ENCODE results near the gene EMC10. TPM values are rescaled to one million over a fixed set of nuclear protein-coding genes. Genes with fewer than 3 reads are reported as not detected.

EMC10 gene
- polyA plus RNA-seq (2011; rRNA removed) = 52.8 and 54.0 TPM in 2 replicates
- 105 and 143 TPM in 2 replicates for polyA plus RNA-seq (2012; cell fraction: cytosol; rRNA removed)
- polyA plus RNA-seq (2012; cell fraction: nucleus; rRNA removed) = 127 and 152 TPM in 2 replicates
- polyA plus RNA-seq (2017; fragmentation: RNase III; extraction: RNeasy Plus Mini Kit Qiagen cat#74134 plus additional on column Dnase treatment) = 140 to 147 TPM (median 147 TPM) in 3 replicates
- polyA minus RNA-seq (2011; rRNA and poly(A)+ RNA removed) = 13.3 and 17.9 TPM in 2 replicates

DNA sequence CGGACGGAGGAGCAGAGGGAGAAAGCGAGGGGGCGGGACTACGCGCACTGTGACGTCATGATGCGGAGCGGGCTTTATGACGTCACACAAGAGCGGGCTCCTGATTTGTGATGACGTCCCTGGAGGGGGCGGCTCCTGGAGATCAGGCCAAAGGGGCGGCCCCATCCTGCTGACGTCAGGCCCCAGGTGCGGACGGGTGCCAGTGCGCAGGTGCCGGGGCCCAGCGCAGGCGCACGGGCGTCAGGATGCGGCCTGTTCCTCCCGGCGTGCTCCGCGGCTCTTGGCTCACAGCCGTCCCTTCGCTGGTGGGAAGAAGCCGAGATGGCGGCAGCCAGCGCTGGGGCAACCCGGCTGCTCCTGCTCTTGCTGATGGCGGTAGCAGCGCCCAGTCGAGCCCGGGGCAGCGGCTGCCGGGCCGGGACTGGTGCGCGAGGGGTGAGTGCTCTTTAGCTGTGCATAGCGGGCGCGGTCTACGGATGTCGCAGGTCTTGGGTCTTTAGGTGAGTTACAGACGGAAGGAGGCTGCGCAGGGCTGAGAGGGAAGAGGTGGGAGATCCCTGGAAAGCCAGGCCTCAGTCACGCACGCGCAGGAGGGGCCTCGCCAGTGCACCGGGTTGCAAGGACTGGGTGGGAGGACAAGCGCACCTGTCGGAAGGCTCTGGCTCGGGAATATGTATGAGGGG is at the start of gene EMC10, which contains the start of gene GARIN5A:
Gene EMC10 (plus strand): TSS at position 284 of the 683 bp plus-strand sequence. CDS start 38 bp downstream, at position 322.
Gene GARIN5A (minus strand): TSS at position 625 of the 683 bp plus-strand sequence. CDS start 460 bp downstream, at position 165.
- 2% methylated on average over 40 of the region's 58 CpGs for WGBS (ENCODE audit: missing lambda C conversion rate)
- POLR2A ChIA-PET = no interaction called here
- peak; percentile 99 for DNase-seq (ENCODE audit: low read depth in 1 of 2, low spot score in 1 of 2)
- peak within 1 kb of the TSS; percentile 87 to 93 for H3K27ac ChIP-seq
- H3K4me1 ChIP-seq = peaks cover 12% of the 10 kb centered on the region
- H3K4me3 ChIP-seq = peak within 1 kb of the TSS; percentile 86
- ATAC-seq = peak; percentile 73 to 91
- no peak for FAIRE-seq
- H3K4me2 ChIP-seq = peak within 1 kb of the TSS; percentile 97
- CTCF ChIA-PET = interaction anchor here (4.7 kb wide), 1 partner anchor 15 kb away, joined by 28 read pairs; no protein-coding TSS in a partner anchor
- no peaks in the 10 kb centered on the region for H3K9me3 ChIP-seq
- TF ChIP-seq CBX8 (IDR thresholded peaks at IDR 0.05) = no peak
- TF ChIP-seq POLR2A (IDR thresholded peaks at IDR 0.05; ENCODE audit: low read length) = peak; percentile 96
- TF ChIP-seq RARB (CRISPR knock-in tag; IDR thresholded peaks at IDR 0.05) = no peak
- TF ChIP-seq CHD2 (IDR thresholded peaks at IDR 0.05; ENCODE audit: low read length, partially characterized antibody) = no peak
- TF ChIP-seq EP300 (IDR thresholded peaks at IDR 0.05) = no peak
- TF ChIP-seq, protein P1, sequence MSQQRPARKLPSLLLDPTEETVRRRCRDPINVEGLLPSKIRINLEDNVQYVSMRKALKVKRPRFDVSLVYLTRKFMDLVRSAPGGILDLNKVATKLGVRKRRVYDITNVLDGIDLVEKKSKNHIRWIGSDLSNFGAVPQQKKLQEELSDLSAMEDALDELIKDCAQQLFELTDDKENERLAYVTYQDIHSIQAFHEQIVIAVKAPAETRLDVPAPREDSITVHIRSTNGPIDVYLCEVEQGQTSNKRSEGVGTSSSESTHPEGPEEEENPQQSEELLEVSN (IDR thresholded peaks at IDR 0.05; ENCODE audit: borderline replicate concordance, low read depth) = peak; percentile 35; the same call in 1 of the 2 replicates
- TF ChIP-seq, protein P2, sequence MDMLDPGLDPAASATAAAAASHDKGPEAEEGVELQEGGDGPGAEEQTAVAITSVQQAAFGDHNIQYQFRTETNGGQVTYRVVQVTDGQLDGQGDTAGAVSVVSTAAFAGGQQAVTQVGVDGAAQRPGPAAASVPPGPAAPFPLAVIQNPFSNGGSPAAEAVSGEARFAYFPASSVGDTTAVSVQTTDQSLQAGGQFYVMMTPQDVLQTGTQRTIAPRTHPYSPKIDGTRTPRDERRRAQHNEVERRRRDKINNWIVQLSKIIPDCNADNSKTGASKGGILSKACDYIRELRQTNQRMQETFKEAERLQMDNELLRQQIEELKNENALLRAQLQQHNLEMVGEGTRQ (IDR thresholded peaks at IDR 0.05) = 0 out of 2 replicates have a peak, but pooled peaks have one; percentile 18
- no peak for TF ChIP-seq HOXB5 (CRISPR knock-in tag; IDR thresholded peaks at IDR 0.05)
- TF ChIP-seq CHD4 (IDR thresholded peaks at IDR 0.05; ENCODE audit: borderline replicate concordance) = no peak
- no peak for TF ChIP-seq TP53 (CRISPR knock-in tag; IDR thresholded peaks at IDR 0.05)
- TF ChIP-seq TFCP2L1 (CRISPR knock-in tag; IDR thresholded peaks at IDR 0.05) = no peak
- TF ChIP-seq JUN (IDR thresholded peaks at IDR 0.05) = peak; percentile 83 to 93
- no peak for TF ChIP-seq HOXB13 (CRISPR knock-in tag; IDR thresholded peaks at IDR 0.05; ENCODE audit: low read depth)
- TF ChIP-seq, protein P3, sequence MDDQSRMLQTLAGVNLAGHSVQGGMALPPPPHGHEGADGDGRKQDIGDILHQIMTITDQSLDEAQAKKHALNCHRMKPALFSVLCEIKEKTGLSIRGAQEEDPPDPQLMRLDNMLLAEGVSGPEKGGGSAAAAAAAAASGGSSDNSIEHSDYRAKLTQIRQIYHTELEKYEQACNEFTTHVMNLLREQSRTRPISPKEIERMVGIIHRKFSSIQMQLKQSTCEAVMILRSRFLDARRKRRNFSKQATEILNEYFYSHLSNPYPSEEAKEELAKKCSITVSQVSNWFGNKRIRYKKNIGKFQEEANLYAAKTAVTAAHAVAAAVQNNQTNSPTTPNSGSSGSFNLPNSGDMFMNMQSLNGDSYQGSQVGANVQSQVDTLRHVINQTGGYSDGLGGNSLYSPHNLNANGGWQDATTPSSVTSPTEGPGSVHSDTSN (IDR thresholded peaks at IDR 0.05) = no peak
- TF ChIP-seq, protein P4, sequence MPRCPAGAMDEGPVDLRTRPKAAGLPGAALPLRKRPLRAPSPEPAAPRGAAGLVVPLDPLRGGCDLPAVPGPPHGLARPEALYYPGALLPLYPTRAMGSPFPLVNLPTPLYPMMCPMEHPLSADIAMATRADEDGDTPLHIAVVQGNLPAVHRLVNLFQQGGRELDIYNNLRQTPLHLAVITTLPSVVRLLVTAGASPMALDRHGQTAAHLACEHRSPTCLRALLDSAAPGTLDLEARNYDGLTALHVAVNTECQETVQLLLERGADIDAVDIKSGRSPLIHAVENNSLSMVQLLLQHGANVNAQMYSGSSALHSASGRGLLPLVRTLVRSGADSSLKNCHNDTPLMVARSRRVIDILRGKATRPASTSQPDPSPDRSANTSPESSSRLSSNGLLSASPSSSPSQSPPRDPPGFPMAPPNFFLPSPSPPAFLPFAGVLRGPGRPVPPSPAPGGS (IDR thresholded peaks at IDR 0.05) = peak; percentile 95
- no peak for TF ChIP-seq HOXA7 (CRISPR knock-in tag; IDR thresholded peaks at IDR 0.05)
- TF ChIP-seq FOXS1 (CRISPR knock-in tag; IDR thresholded peaks at IDR 0.05) = no peak
- TF ChIP-seq SMC3 (IDR thresholded peaks at IDR 0.05) = no peak
- TF ChIP-seq NPAS2 (CRISPR knock-in tag; IDR thresholded peaks at IDR 0.05; ENCODE audit: borderline replicate concordance) = no peak
- no peak for TF ChIP-seq POLR2AphosphoS2 (conservative IDR thresholded peaks at IDR 0.05; ENCODE audit: low read length)
- TF ChIP-seq HDAC2 (IDR thresholded peaks at IDR 0.05) = no peak
- TF ChIP-seq, protein P5, sequence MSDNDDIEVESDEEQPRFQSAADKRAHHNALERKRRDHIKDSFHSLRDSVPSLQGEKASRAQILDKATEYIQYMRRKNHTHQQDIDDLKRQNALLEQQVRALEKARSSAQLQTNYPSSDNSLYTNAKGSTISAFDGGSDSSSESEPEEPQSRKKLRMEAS (IDR thresholded peaks at IDR 0.05) = peak; percentile 78
- TF ChIP-seq, protein P6, sequence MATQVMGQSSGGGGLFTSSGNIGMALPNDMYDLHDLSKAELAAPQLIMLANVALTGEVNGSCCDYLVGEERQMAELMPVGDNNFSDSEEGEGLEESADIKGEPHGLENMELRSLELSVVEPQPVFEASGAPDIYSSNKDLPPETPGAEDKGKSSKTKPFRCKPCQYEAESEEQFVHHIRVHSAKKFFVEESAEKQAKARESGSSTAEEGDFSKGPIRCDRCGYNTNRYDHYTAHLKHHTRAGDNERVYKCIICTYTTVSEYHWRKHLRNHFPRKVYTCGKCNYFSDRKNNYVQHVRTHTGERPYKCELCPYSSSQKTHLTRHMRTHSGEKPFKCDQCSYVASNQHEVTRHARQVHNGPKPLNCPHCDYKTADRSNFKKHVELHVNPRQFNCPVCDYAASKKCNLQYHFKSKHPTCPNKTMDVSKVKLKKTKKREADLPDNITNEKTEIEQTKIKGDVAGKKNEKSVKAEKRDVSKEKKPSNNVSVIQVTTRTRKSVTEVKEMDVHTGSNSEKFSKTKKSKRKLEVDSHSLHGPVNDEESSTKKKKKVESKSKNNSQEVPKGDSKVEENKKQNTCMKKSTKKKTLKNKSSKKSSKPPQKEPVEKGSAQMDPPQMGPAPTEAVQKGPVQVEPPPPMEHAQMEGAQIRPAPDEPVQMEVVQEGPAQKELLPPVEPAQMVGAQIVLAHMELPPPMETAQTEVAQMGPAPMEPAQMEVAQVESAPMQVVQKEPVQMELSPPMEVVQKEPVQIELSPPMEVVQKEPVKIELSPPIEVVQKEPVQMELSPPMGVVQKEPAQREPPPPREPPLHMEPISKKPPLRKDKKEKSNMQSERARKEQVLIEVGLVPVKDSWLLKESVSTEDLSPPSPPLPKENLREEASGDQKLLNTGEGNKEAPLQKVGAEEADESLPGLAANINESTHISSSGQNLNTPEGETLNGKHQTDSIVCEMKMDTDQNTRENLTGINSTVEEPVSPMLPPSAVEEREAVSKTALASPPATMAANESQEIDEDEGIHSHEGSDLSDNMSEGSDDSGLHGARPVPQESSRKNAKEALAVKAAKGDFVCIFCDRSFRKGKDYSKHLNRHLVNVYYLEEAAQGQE (IDR thresholded peaks at IDR 0.05) = no peak
- TF ChIP-seq, protein P7, sequence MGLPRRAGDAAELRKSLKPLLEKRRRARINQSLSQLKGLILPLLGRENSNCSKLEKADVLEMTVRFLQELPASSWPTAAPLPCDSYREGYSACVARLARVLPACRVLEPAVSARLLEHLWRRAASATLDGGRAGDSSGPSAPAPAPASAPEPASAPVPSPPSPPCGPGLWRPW (IDR thresholded peaks at IDR 0.05) = no peak
- TF ChIP-seq MYC (IDR thresholded peaks at IDR 0.05; ENCODE audit: borderline replicate concordance, low read length) = peak; percentile 27; the same call in 1 of the 2 replicates
- TF ChIP-seq KDM5A (IDR thresholded peaks at IDR 0.05) = 0 out of 2 replicates have a peak, but pooled peaks have one; percentile 36
- peak; percentile 92 for TF ChIP-seq MAFK (IDR thresholded peaks at IDR 0.05; ENCODE audit: partially characterized antibody)
- TF ChIP-seq CBX2 (IDR thresholded peaks at IDR 0.05; ENCODE audit: borderline replicate concordance, low read depth) = no peak
- no peak for TF ChIP-seq CEBPB (IDR thresholded peaks at IDR 0.05)
- TF ChIP-seq, protein P8, sequence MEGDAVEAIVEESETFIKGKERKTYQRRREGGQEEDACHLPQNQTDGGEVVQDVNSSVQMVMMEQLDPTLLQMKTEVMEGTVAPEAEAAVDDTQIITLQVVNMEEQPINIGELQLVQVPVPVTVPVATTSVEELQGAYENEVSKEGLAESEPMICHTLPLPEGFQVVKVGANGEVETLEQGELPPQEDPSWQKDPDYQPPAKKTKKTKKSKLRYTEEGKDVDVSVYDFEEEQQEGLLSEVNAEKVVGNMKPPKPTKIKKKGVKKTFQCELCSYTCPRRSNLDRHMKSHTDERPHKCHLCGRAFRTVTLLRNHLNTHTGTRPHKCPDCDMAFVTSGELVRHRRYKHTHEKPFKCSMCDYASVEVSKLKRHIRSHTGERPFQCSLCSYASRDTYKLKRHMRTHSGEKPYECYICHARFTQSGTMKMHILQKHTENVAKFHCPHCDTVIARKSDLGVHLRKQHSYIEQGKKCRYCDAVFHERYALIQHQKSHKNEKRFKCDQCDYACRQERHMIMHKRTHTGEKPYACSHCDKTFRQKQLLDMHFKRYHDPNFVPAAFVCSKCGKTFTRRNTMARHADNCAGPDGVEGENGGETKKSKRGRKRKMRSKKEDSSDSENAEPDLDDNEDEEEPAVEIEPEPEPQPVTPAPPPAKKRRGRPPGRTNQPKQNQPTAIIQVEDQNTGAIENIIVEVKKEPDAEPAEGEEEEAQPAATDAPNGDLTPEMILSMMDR (IDR thresholded peaks at IDR 0.05) = no peak
